ENCODE results near the gene CD44. TPM values are rescaled to one million over a fixed set of nuclear protein-coding genes. Genes with fewer than 3 reads are reported as not detected.

The CD44 gene
- total RNA-seq (2022; extraction: Qiagen RNA extraction; ENCODE audit: low read depth): 669 to 1,027 TPM (median 794 TPM) in 5 replicates

GRCh38 chr11:35138943-35139721 is at the start of gene CD44:
Gene CD44 (plus strand): TSS chr11:35139171. CDS start chr11:35139304, 133 bp downstream.

Other genes starting within 250 kb of the CD44 start
- 21.9 to 28.4 TPM (median 25.3 TPM) in 5 replicates for gene APIP, start 222.8 kb upstream of the CD44 start, total RNA-seq (2022; extraction: Qiagen RNA extraction; ENCODE audit: low read depth)
- gene PDHX, start 222.6 kb upstream of the CD44 start, total RNA-seq (2022; extraction: Qiagen RNA extraction; ENCODE audit: low read depth): 29.4 to 31.2 TPM (median 30.5 TPM) in 5 replicates